ENCODE data around the gene PHC2.

The PHC2 gene

GRCh38 chr1:33361532-33362235, 69.2 kb downstream of the PHC2 start:
- TF ChIP-seq ZNF792 (tag by site-specific recombination; IDR thresholded peaks at IDR 0.05) = no peak
- TF ChIP-seq SCRT2 (tag by site-specific recombination; IDR thresholded peaks at IDR 0.05) = peak; percentile 88
- no peak for TF ChIP-seq ZNF132 (tag by site-specific recombination; IDR thresholded peaks at IDR 0.05; ENCODE audit: borderline replicate concordance)
- H3K9me3 ChIP-seq (ENCODE audit: control insufficient read depth, insufficient read depth, low read depth, low read length) = no peaks in the 10 kb centered on the region
- ChIA-PET CTCF (interaction anchor here (0.6 to 12.6 kb wide), 4 partner anchors 12 to 709 kb away, joined by 3 to 135 read pairs (median 6); no protein-coding TSS in a partner anchor), POLR2A (interaction anchor here (1.6 kb wide), 1 partner anchor 12 kb away, joined by 6 read pairs; no protein-coding TSS in a partner anchor)
- peaks cover 11% of the 10 kb centered on the region for H3K4me1 ChIP-seq (ENCODE audit: control insufficient read depth, insufficient read depth, low read length)
- no peak overlapping the region for H3K27ac ChIP-seq (ENCODE audit: extremely low read depth, low read depth, low read length)
- no peak overlapping the region for H3K4me3 ChIP-seq (ENCODE audit: low read depth, low read length)
- peaks cover 0 to 36% of the 10 kb centered on the region in 2 experiments; a peak in 1 of 3 replicates for H3K36me3 ChIP-seq (ENCODE audit: control insufficient read depth in 2 of 2, insufficient read depth in 1 of 2, low read length in 2 of 2)

DNA sequence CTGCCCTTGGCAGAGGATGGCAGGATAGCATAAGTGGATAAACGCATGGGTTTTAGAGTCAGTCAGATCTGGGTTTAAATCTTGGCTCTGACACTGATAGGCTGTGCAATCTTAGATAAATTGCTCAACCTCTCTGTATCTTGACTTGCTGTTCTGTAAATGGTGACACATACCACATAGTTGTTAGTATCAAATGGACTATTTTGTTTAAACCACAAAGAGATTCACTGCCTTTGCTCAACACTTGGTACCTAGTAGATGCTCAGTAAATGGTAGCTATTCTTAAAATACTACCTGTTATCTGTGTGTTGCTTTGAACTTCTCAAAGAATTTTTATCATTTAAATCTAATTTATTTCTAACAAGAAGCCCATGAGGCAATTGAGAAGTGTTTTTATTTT, 70.5 kb downstream of the PHC2 start:
- no peak overlapping the region for H3K27ac ChIP-seq (ENCODE audit: extremely low read depth, low read depth, low read length)
- no peaks in the 10 kb centered on the region for H3K9me3 ChIP-seq (ENCODE audit: control insufficient read depth, insufficient read depth, low read depth, low read length)
- TF ChIP-seq ZNF664 (tag by site-specific recombination; IDR thresholded peaks at IDR 0.05) (peak; percentile 74; the same call in 1 of the 2 replicates), ZNF768 (tag by site-specific recombination; IDR thresholded peaks at IDR 0.05) (0 out of 2 replicates have a peak, but pooled peaks have one; percentile 45), SALL2 (tag by site-specific recombination; IDR thresholded peaks at IDR 0.05; ENCODE audit: borderline replicate concordance) (no peak)
- H3K4me3 ChIP-seq (ENCODE audit: low read depth, low read length) = no peak overlapping the region
- peaks cover 11% of the 10 kb centered on the region for H3K4me1 ChIP-seq (ENCODE audit: control insufficient read depth, insufficient read depth, low read length)
- ChIA-PET CTCF (interaction anchor here (1.0 to 1.2 kb wide), 3 partner anchors 65 to 233 kb away, joined by 3 to 7 read pairs (median 3); no protein-coding TSS in a partner anchor), POLR2A (no interaction called here)
- H3K36me3 ChIP-seq (ENCODE audit: control insufficient read depth in 2 of 2, insufficient read depth in 1 of 2, low read length in 2 of 2) = peaks cover 0 to 25% of the 10 kb centered on the region in 2 experiments; a peak in 1 of 3 replicates

GRCh38 chr1:33359931-33360330, 71.0 kb downstream of the PHC2 start:
- ChIA-PET CTCF (interaction anchor here (1.0 to 1.2 kb wide), 4 partner anchors 64 to 253 kb away, joined by 3 to 7 read pairs (median 3); no protein-coding TSS in a partner anchor), POLR2A (interaction anchor here (0.6 kb wide), 1 partner anchor 11 kb away, joined by 3 read pairs; no protein-coding TSS in a partner anchor)
- Histone ChIP-seq H3K9me3 (ENCODE audit: control insufficient read depth, insufficient read depth, low read depth, low read length) (no peaks in the 10 kb centered on the region), H3K36me3 (ENCODE audit: control insufficient read depth in 2 of 2, insufficient read depth in 1 of 2, low read length in 2 of 2) (peaks cover 0 to 23% of the 10 kb centered on the region in 2 experiments; a peak in 1 of 3 replicates), H3K4me1 (ENCODE audit: control insufficient read depth, insufficient read depth, low read length) (peaks cover 11% of the 10 kb centered on the region), H3K4me3 (ENCODE audit: low read depth, low read length) (no peak overlapping the region), H3K27ac (ENCODE audit: extremely low read depth, low read depth, low read length) (no peak overlapping the region)
- no peak for TF ChIP-seq CTCF (tag by site-specific recombination; IDR thresholded peaks at IDR 0.05)
- TF ChIP-seq ZNF529 (tag by site-specific recombination; IDR thresholded peaks at IDR 0.05; ENCODE audit: insufficient replicate concordance) = no peak
- TF ChIP-seq, protein P1, sequence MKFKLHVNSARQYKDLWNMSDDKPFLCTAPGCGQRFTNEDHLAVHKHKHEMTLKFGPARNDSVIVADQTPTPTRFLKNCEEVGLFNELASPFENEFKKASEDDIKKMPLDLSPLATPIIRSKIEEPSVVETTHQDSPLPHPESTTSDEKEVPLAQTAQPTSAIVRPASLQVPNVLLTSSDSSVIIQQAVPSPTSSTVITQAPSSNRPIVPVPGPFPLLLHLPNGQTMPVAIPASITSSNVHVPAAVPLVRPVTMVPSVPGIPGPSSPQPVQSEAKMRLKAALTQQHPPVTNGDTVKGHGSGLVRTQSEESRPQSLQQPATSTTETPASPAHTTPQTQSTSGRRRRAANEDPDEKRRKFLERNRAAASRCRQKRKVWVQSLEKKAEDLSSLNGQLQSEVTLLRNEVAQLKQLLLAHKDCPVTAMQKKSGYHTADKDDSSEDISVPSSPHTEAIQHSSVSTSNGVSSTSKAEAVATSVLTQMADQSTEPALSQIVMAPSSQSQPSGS (tag by site-specific recombination; IDR thresholded peaks at IDR 0.05; ENCODE audit: low read depth) = no peak
- TF ChIP-seq ZNF350 (tag by site-specific recombination; IDR thresholded peaks at IDR 0.05) = no peak
- TF ChIP-seq ZNF174 (tag by site-specific recombination; IDR thresholded peaks at IDR 0.05) = no peak
- TF ChIP-seq, protein P2, sequence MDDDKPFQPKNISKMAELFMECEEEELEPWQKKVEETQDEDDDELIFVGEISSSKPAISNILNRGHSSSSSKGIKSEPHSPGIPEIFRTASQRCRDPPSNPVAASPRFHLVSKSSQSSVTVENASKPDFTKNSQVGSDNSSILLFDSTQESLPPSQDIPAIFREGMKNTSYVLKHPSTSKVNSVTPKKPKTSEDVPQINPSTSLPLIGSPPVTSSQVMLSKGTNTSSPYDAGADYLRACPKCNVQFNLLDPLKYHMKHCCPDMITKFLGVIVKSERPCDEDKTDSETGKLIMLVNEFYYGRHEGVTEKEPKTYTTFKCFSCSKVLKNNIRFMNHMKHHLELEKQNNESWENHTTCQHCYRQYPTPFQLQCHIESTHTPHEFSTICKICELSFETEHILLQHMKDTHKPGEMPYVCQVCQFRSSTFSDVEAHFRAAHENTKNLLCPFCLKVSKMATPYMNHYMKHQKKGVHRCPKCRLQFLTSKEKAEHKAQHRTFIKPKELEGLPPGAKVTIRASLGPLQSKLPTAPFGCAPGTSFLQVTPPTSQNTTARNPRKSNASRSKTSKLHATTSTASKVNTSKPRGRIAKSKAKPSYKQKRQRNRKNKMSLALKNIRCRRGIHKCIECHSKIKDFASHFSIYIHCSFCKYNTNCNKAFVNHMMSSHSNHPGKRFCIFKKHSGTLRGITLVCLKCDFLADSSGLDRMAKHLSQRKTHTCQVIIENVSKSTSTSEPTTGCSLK (tag by site-specific recombination; IDR thresholded peaks at IDR 0.05) = no peak
- no peak for TF ChIP-seq ZNF138 (tag by site-specific recombination; IDR thresholded peaks at IDR 0.05; ENCODE audit: borderline replicate concordance)
- no peak for TF ChIP-seq ZNF701 (tag by site-specific recombination; IDR thresholded peaks at IDR 0.05)
- no peak for TF ChIP-seq FEZF1 (tag by site-specific recombination; IDR thresholded peaks at IDR 0.05)
- TF ChIP-seq, protein P3, sequence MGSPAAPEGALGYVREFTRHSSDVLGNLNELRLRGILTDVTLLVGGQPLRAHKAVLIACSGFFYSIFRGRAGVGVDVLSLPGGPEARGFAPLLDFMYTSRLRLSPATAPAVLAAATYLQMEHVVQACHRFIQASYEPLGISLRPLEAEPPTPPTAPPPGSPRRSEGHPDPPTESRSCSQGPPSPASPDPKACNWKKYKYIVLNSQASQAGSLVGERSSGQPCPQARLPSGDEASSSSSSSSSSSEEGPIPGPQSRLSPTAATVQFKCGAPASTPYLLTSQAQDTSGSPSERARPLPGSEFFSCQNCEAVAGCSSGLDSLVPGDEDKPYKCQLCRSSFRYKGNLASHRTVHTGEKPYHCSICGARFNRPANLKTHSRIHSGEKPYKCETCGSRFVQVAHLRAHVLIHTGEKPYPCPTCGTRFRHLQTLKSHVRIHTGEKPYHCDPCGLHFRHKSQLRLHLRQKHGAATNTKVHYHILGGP (tag by site-specific recombination; IDR thresholded peaks at IDR 0.05) = no peak
- TF ChIP-seq ZNF426 (tag by site-specific recombination; IDR thresholded peaks at IDR 0.05) = no peak
- no peak for TF ChIP-seq PRDM4 (tag by site-specific recombination; IDR thresholded peaks at IDR 0.05)
- TF ChIP-seq KLF16 (tag by site-specific recombination; IDR thresholded peaks at IDR 0.05) = no peak
